T follicular helper cell (primary cell): ENCODE data around the gene GRIK4.
"Not testable (repeated sequence)": the region's sequence is repeated elsewhere in the genome, so short reads cannot be mapped to it uniquely, and the experiment has no call there.

Experiments
- DNase-seq: peaks from one replicate; pipeline ENCODE4 v3.0.0-alpha.2; 2020; ENCODE audit warnings: low read depth

The GRIK4 gene

GRCh38 chr11:120577041-120577440 is 65.5 kb downstream of the GRIK4 start:
- DNase-seq = no peak

- DNase-seq = no peak
Observed at GRCh38 chr11:120577624-120578363, 66.2 kb downstream of the GRIK4 start.

DNA sequence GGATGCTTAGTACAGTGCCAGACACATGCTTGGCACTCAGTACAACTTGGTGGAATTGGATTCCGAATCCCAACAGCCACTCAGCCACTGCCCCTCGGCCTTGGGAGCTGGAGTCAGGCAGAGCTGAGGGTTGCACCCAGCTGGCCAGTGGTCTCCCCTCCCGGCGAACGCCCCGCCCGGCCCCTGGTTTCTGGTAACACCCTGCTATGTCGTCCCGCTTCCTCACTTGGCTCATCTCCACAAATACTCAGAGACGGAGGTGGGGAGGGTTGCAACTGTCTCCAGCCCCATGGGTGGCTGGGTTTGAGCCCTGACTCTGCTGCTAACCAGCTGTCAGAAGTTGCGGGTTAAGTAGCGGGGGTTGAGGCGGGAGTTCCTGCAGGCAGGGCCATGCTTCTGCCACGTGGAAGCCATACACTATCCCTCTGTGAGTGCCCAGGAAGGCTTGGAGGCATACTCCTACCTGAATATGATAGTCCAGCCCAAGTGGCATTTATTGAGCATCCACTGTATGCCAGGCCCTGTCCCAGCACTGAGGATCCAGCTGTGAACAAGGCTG is 67.1 kb downstream of the GRIK4 start:
- DNase-seq = no peak

DNA sequence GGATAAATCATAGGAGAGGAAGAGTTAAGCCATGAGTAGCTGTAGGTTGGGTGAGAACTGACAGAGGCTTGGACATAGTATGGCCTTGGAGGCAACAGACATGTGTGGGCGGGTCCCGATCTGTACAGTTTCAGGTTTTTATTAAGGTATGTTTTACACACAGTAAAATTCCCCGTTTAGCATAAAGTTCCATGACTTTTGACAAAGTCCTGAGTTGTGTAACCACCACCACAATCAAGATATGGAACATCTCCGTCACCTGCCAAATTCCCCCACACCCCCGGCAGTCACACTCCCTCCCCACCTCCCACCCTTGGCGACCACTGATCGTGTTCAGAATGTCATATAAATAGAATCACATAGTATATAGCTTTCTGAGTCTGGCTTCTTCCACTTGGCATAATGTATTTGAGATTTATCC is 68.1 kb downstream of the GRIK4 start:
- DNase-seq = no peak

- DNase-seq = no peak
Observed at GRCh38 chr11:120581313-120581712, 69.8 kb downstream of the GRIK4 start.

- not testable (repeated sequence) for DNase-seq
Observed at GRCh38 chr11:120582535-120582934, 71.0 kb downstream of the GRIK4 start.

- no peak for DNase-seq
Observed at GRCh38 chr11:120586072-120586471, 74.5 kb downstream of the GRIK4 start.

DNA sequence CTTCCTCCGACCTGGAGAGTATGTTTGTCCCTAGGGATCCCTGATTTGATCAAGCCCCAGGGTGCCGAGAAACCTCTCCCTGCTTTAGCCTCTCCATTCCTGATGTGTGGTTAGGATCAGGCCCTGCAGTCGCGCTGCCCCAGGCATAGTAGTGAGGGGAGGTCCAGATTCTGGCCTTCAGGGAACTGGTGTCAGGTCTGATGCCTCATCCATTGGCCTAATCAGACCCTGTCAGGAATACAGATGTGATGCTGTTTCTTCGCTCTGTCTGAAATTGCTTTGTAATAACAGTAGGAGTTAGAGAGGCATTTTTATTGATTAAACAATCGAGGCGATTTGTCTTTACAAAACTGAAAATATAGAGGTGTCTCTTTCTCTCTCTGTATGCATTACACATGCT is 75.2 kb downstream of the GRIK4 start:
- DNase-seq = no peak

- no peak for DNase-seq
Observed at GRCh38 chr11:120587299-120587698, 75.8 kb downstream of the GRIK4 start.

- DNase-seq = no peak
Observed at GRCh38 chr11:120589376-120589775, 77.8 kb downstream of the GRIK4 start.

- no peak for DNase-seq
Observed at GRCh38 chr11:120590472-120590871, 78.9 kb downstream of the GRIK4 start.

GRCh38 chr11:120594746-120595145 is 83.2 kb downstream of the GRIK4 start:
- no peak for DNase-seq

GRCh38 chr11:120595557-120595956 is 84.0 kb downstream of the GRIK4 start:
- no peak for DNase-seq

DNA sequence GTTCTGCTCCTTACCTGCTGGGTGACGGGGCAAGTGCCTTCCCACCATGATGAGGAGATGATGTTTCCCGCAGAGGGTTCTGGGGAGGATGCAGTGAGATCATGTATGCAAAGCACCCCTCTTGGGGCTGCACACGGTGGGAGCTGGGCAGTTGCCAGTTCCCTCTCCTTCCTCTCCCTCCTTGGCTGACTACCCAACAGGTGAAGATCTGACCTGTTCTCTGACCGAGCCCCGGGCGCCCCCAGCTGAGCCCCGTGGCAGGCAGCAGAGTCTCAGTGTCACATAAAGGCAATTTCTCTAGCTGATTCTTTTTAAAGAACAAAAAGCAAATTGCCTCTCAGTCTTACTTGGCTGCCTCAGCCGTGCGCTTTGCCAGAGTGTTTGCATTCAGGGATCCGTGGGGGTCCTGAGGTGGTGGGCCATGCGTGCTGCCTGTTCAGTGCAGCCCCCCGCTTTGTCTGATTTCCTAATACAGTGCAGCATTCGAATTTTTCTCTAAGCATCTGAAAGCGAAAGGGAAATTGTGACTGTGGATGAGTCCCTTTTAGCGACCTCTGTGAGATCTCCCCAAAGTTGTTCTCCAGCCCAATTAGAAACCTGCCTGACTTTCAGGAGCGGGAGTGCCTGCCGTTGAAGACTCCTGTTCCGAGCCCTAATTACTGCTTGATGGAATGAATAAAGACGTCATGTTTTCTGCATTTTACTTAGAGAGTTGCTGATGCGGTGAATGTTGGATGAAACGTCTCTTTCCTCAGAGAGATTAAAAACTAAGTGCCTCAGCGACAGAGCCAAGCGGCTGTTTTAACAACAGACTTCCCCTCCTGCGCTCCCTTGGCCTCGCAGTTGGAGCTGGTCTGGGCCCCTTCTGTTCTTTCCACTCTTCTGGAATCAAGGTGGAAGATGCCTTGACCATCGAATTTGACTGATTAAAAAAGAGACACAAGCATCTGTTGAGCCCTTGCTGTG is 86.0 kb downstream of the GRIK4 start:
- no peak for DNase-seq

- DNase-seq = no peak
Observed at GRCh38 chr11:120598517-120599257, 87.1 kb downstream of the GRIK4 start.

DNA sequence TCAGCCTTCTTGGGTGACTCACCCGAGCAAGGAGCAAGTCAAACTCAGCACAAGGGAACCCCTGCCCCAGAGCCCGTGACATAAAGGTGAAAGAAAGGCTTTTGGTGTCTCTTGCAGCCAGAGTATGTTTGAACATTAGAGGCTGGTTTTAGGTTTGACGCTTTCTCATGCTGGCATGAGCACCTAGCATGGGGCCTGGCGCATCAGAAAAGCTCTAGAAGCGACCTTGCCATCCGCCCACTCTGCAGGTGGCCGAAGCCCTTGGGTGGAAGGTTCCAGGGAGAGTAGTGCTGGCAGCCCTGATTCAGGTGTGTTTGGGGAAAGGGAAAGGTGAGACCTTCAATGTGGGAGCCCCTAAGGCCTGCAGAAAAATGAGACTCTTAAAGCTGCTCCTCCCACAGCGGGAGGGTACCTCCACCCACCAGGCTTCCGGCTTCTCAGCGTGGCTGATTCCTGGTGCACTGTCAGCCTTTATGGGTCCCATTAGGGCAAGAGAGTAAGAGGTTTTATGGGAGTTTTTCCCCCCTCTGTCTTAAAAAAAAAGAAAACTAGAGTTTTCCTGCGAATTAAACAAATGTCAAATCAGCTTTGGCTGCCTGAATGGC is 88.4 kb downstream of the GRIK4 start:
- DNase-seq = no peak

- no peak for DNase-seq
Observed at GRCh38 chr11:120601536-120601935, 90.0 kb downstream of the GRIK4 start.

- DNase-seq = no peak
Observed at GRCh38 chr11:120603071-120603470, 91.5 kb downstream of the GRIK4 start.

GRCh38 chr11:120605469-120605868 is 93.9 kb downstream of the GRIK4 start:
- DNase-seq = no peak

DNA sequence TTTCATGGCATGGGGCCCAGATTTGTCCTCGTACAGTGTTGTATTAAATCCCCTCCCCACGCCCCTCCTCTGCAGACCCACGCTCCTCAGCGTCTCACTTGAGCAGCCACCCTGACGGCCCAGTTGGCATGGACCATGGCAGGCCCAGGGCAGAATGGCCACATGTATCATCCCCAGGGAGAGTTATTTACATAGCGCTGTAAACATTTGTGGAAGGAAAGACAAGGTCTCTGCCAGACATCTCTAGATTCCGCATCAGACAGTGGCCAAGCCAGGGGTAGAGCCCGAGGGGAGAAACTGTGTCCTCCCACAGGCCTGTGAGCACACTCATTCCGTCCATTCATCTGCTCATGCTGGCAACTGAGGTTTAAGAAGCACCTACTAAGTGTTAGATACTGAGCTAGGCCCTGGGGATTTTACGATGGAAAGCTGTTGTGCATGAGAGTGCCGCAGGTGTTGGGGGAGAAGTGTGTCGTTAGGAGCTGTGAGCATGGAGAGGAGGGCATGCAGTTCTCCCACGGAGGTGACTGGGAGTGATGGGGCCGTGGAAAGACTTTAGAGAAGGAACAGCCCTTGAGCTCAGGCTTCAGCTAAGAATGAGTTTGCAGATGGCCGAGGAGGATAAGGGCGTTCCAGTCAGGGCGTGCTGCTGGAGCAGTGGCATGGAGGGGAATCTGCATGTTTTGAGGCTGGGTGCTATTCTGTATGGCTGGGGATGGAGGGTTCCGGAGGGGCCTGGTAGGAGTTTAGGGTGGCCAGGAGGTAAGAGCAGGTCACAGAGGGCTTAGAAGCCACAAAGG is 94.9 kb downstream of the GRIK4 start:
- DNase-seq = no peak

- no peak for DNase-seq
Observed at GRCh38 chr11:120608061-120608460, 96.5 kb downstream of the GRIK4 start.
